ENCODE measurements around the gene MTG2.

- TF ChIP-seq CTCF (IDR thresholded peaks at IDR 0.05) (no peak), POLR2AphosphoS5 (IDR thresholded peaks at IDR 0.05; ENCODE audit: low read depth, low read length) (no peak)
Observed at GRCh38 chr20:62158088-62158400, 24.8 kb upstream of the MTG2 start.
